Keratinocyte (primary cell): ENCODE data around the gene GARNL3. TPM values are rescaled to one million over a fixed set of nuclear protein-coding genes. Genes with fewer than 3 reads are reported as not detected.

Experiments
- DNase-seq: peaks from one replicate; pipeline ENCODE4 v3.0.0-alpha.2; 2011; ENCODE audit warnings: low read depth, missing footprints, low spot score
- FAIRE-seq: peaks from 2 replicates; lab custom pipeline; 2011; peaks lifted over from hg19 to GRCh38; lab: Jason Lieb, UNC
- H2AFZ ChIP-seq: 2 replicates; pipeline ENCODE4 v1.6.0; 2012; ENCODE audit warnings: low read length, control low read depth, inconsistent platforms; ENCODE audit not compliant: control insufficient read depth
- H3K27ac ChIP-seq: 2 replicates; pipeline ENCODE4 v1.5.1; 2011; ENCODE audit warnings: low read length; ENCODE audit not compliant: control insufficient read depth, insufficient read depth
- H3K27me3 ChIP-seq: 3 replicates; pipeline ENCODE4 v1.6.0; 2011; ENCODE audit warnings: low read length; ENCODE audit not compliant: control insufficient read depth, insufficient read depth; ENCODE audit errors: extremely low read depth
- H3K36me3 ChIP-seq, 2 experiments: 2 replicates in 1 of 2; 3 replicates in 1 of 2; pipeline ENCODE4 v1.5.1; 2011; ENCODE audit warnings: low read length in 2 of 2, mild to moderate bottlenecking in 1 of 2; ENCODE audit not compliant: control insufficient read depth in 2 of 2, insufficient read depth in 2 of 2; ENCODE audit errors: extremely low read depth in 1 of 2
- H3K4me1 ChIP-seq: 3 replicates; pipeline ENCODE4 v1.5.1; 2011; ENCODE audit warnings: low read length; ENCODE audit not compliant: control insufficient read depth, insufficient read depth; ENCODE audit errors: extremely low read depth
- H3K4me2 ChIP-seq: 3 replicates; pipeline ENCODE4 v1.6.0; 2011; ENCODE audit warnings: low read depth, low read length; ENCODE audit not compliant: control insufficient read depth, insufficient read depth; ENCODE audit errors: extremely low read depth
- H3K4me3 ChIP-seq, 3 experiments: fragments of 200-600 bp in 1 of 3; sonication (generic) in 1 of 3; 2 replicates in 2 of 3; 3 replicates in 1 of 3; pipeline ENCODE4 v1.5.1; 2011 to 2016; ENCODE audit warnings: low read length in 3 of 3, mild to moderate bottlenecking in 3 of 3, control low read depth in 2 of 3, inconsistent platforms in 1 of 3, low read depth in 1 of 3, mixed read lengths in 1 of 3, mixed run types in 1 of 3, moderate library complexity in 1 of 3; ENCODE audit not compliant: control insufficient read depth in 2 of 3, insufficient read depth in 2 of 3; ENCODE audit errors: extremely low read depth in 1 of 3
- H3K79me2 ChIP-seq: 2 replicates; pipeline ENCODE4 v1.6.0; 2012; ENCODE audit warnings: low read length; ENCODE audit not compliant: control insufficient read depth, insufficient read depth
- H3K9ac ChIP-seq: 3 replicates; pipeline ENCODE4 v1.6.0; 2011; ENCODE audit warnings: low read length; ENCODE audit not compliant: control insufficient read depth, insufficient read depth; ENCODE audit errors: extremely low read depth
- H3K9me1 ChIP-seq: 3 replicates; pipeline ENCODE4 v1.6.0; 2011; ENCODE audit warnings: low read length; ENCODE audit not compliant: control insufficient read depth, insufficient read depth; ENCODE audit errors: extremely low read depth
- H3K9me3 ChIP-seq: 2 replicates; pipeline ENCODE4 v1.5.1; 2012; ENCODE audit warnings: low read depth, low read length; ENCODE audit not compliant: control insufficient read depth
- H4K20me1 ChIP-seq: 3 replicates; pipeline ENCODE4 v1.6.0; 2011; ENCODE audit warnings: low read length; ENCODE audit not compliant: control insufficient read depth, insufficient read depth; ENCODE audit errors: extremely low read depth
- EZH2 ChIP-seq: IDR thresholded peaks from one replicate; pipeline ENCODE4 v1.6.1; 2012; ENCODE audit warnings: inconsistent platforms, mild to moderate bottlenecking, low read length, moderate library complexity
- dilution Hi-C: fragments of 300-500 bp; cut with MboI; formaldehyde crosslinking; loops from one replicate; pipeline ENCODE4 v1.7.0; 2020; ENCODE audit warnings: low sequenced_read_pairs; ENCODE audit not compliant: extremely low pct_ligation_motif_present
- polyA plus RNA-seq, 5 experiments: library from polyadenylated mRNA; depleted of rRNA in 3 of 5; stranded (reverse) in 3 of 5; stranded (forward) in 1 of 5; unstranded in 1 of 5; fragments of >200 nt; gene quantifications; 1 replicate in 1 of 5; 2 replicates in 3 of 5; 3 replicates in 1 of 5; pipeline versions ENCODE4 v1.2.1 to v1.2.3, GENCODE V29; 2011 to 2012; ENCODE audit warnings: missing spikeins in 2 of 5, low read depth in 1 of 5, low replicate concordance in 1 of 5
- TF ChIP-seq, protein P1 (sequence below), 3 experiments: IDR thresholded peaks in 1 of 3; conservative IDR thresholded peaks in 1 of 3; optimal IDR thresholded peaks in 1 of 3; 2 replicates in 2 of 3; 3 replicates in 1 of 3; pipeline versions ENCODE3 to v1.5.1; 2011; ENCODE audit warnings: low read length in 3 of 3, mild to moderate bottlenecking in 3 of 3, moderate library complexity in 2 of 3, control low read depth in 1 of 3, inconsistent platforms in 1 of 3; ENCODE audit not compliant: insufficient read depth in 2 of 3; ENCODE audit errors: extremely low read depth in 1 of 3

GARNL3 gene
- polyA plus RNA-seq, 1 donor (not counting 4 experiments of a cell fraction or from before 2014, with no cell fraction given): 2.4 TPM

DNA sequence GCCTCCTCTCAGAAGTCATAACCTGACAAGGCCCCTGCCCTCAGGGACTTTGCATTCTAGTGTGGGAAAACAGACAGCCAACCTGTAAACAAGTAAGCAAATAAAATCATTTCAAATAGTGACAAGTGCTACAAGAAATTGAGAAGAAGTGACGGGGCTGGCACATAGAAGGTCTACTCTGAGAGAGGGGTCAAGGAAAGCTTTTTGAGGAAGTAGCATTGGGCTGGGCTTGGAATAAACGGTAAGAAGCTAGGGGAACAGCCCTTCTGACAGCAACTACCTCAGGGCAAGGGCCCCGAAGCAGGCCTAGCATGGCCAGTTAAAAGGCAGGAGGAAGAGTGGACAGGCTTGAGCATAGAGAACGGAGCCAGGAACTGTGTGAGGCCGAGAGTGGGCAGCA, 127.6 kb downstream of the GARNL3 start:
- no peaks in the 10 kb centered on the region for H3K9me1 ChIP-seq
- no peaks in the 10 kb centered on the region for H3K27me3 ChIP-seq
- no peak overlapping the region for H3K27ac ChIP-seq
- no peaks in the 10 kb centered on the region for H3K36me3 ChIP-seq
- no peak overlapping the region for H3K4me3 ChIP-seq
- H2AFZ ChIP-seq: no peak overlapping the region
- no peak for DNase-seq
- no peaks in the 10 kb centered on the region for H4K20me1 ChIP-seq
- H3K4me2 ChIP-seq: no peak overlapping the region
- TF ChIP-seq, protein P1, sequence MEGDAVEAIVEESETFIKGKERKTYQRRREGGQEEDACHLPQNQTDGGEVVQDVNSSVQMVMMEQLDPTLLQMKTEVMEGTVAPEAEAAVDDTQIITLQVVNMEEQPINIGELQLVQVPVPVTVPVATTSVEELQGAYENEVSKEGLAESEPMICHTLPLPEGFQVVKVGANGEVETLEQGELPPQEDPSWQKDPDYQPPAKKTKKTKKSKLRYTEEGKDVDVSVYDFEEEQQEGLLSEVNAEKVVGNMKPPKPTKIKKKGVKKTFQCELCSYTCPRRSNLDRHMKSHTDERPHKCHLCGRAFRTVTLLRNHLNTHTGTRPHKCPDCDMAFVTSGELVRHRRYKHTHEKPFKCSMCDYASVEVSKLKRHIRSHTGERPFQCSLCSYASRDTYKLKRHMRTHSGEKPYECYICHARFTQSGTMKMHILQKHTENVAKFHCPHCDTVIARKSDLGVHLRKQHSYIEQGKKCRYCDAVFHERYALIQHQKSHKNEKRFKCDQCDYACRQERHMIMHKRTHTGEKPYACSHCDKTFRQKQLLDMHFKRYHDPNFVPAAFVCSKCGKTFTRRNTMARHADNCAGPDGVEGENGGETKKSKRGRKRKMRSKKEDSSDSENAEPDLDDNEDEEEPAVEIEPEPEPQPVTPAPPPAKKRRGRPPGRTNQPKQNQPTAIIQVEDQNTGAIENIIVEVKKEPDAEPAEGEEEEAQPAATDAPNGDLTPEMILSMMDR (optimal IDR thresholded peaks at IDR 0.05 in 1 of 3, IDR thresholded peaks at IDR 0.05 in 1 of 3, conservative IDR thresholded peaks at IDR 0.05 in 1 of 3; ENCODE audit: extremely low read depth in 1 of 3, insufficient read depth in 2 of 3, low read length in 3 of 3): no peak
- no peak for TF ChIP-seq EZH2
- FAIRE-seq: no peak
- no peak overlapping the region for H3K9ac ChIP-seq
- no peaks in the 10 kb centered on the region for H3K79me2 ChIP-seq
- dilution Hi-C loops: loop anchor here (10.0 kb wide), 1 partner anchor 57 kb away; no protein-coding TSS in a partner anchor
- H3K9me3 ChIP-seq: no peaks in the 10 kb centered on the region
- peaks cover 21% of the 10 kb centered on the region for H3K4me1 ChIP-seq

DNA sequence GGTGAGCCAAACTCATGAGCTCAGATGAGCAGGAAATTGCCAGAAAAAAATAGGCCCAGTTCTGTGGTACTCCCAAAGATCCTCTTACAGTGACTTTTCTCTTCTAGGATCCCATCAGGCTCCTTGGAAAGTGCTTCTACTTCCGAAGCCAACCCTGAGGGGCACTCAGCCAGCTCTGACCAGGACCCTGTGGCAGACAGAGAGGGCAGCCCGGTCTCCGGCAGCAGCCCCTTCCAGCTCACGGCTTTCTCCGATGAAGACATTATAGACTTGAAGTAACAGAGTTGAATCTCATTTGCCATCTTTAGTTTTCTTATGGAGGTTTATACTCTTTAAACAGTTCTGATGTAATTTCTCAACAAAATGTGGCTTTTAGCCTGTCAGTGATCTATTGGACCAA, 128.4 kb downstream of the GARNL3 start:
- H3K27me3 ChIP-seq: no peaks in the 10 kb centered on the region
- H3K9me3 ChIP-seq: no peaks in the 10 kb centered on the region
- TF ChIP-seq EZH2: no peak
- TF ChIP-seq, protein P1 (optimal IDR thresholded peaks at IDR 0.05 in 1 of 3, IDR thresholded peaks at IDR 0.05 in 1 of 3, conservative IDR thresholded peaks at IDR 0.05 in 1 of 3; ENCODE audit: extremely low read depth in 1 of 3, insufficient read depth in 2 of 3, low read length in 3 of 3): no peak
- no peaks in the 10 kb centered on the region for H4K20me1 ChIP-seq
- no peak overlapping the region for H3K4me2 ChIP-seq
- no peak overlapping the region for H3K4me3 ChIP-seq
- no peaks in the 10 kb centered on the region for H3K36me3 ChIP-seq
- no peak overlapping the region for H2AFZ ChIP-seq
- no peaks in the 10 kb centered on the region for H3K79me2 ChIP-seq
- no peak overlapping the region for H3K27ac ChIP-seq
- no peak for DNase-seq
- no peak overlapping the region for H3K9ac ChIP-seq
- dilution Hi-C loops: loop anchor here (10.0 kb wide), 1 partner anchor 58 kb away; no protein-coding TSS in a partner anchor
- H3K4me1 ChIP-seq: peaks cover 18% of the 10 kb centered on the region
- FAIRE-seq: no peak
- no peaks in the 10 kb centered on the region for H3K9me1 ChIP-seq
